Stimulated activated CD4-positive, alpha-beta T cell treated with anti-CD3 and anti-CD28 coated beads, Interleukin-4, amount 100 ng/mL, for 1 hour (primary cell): ENCODE measurements around the gene AIPL1.

Experiments used
- DNase-seq: peaks from one replicate; pipeline ENCODE4 v3.0.0-alpha.2; 2020

Gene AIPL1

DNA sequence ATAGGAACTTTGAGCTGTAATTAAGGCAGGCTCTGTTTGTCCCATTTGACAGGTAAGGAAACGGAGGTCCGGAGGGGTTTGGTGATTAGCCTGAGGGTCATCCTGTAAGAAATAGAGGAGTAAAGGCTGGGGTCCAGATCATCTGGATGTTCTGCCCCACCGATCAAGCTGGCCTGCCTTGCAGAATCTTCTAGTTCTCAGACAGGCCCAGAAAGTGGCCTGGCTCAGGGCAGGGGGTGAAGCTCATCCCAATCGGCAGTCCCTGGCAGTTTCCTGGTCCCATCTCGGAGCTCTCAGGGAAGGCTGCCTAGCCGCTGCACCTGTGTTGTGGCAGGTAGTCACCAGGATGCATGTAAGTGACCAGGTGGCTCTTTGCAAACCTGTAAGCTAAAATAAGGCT, 13.6 kb upstream of the AIPL1 start:
- DNase-seq, result no peak

DNA sequence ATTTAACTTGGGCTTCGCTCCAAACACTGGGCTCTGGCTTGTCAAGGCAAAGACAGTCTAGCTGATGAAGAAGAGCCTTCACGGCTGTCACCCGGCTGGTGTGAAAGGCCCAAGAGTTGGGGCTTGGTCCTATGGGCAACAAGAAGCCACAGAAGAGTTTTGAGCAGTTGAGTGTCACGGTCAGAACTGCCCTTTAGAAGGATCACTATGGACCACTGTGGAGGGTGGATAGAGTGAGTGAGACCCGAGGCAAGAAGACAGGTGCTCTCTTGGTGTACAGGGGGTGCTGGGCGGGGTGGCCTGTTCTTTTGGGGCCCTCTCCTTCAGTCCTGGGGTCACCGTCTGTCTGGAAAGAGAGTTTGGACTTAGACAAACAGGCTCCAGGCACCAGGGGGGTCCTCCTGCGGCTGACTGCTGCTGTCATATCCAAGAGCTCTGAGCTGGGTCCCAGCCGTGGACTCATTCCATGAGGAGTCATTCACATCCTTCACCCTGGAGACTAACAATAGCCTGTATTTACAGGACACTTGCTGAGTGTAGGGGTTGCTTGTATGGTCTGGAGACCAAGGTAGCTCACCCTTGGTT, 11.7 kb upstream of the AIPL1 start:
- no peak for DNase-seq

DNA sequence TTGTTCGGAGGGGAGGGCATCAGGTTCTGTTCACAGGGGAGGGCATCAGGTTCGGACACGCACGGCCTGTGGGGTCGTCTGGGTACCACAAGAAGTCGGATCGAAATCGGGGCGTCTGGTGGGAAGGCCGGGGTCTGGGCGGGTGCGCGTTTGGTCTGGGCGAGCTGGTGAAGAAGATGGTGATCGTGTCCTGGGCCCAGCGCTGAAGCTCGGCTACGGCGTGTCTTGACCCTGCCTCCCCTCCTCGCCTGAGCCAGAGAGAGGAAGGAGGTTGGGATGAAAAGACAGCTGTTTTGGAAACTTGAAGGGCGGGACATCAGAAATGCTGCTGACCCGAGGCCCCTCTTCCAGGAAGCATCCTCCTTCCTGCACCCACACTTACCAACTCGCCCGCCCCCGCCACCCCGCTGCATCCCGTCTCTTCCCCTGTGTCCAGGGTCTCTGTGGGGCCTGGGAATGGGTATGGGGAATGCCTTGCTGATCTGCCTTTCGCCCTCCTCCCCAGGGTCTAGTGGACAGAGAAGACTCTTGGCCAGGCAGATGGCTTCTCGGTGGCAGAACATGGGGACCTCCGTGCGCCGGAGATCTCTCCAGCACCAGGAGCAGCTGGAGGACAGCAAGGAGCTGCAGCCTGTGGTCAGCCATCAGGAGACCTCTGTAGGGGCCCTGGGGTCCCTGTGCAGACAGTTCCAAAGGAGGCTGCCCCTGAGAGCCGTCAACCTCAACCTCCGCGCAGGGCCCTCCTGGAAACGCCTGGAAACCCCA, 9.8 kb upstream of the AIPL1 start:
- DNase-seq, result no peak

DNA sequence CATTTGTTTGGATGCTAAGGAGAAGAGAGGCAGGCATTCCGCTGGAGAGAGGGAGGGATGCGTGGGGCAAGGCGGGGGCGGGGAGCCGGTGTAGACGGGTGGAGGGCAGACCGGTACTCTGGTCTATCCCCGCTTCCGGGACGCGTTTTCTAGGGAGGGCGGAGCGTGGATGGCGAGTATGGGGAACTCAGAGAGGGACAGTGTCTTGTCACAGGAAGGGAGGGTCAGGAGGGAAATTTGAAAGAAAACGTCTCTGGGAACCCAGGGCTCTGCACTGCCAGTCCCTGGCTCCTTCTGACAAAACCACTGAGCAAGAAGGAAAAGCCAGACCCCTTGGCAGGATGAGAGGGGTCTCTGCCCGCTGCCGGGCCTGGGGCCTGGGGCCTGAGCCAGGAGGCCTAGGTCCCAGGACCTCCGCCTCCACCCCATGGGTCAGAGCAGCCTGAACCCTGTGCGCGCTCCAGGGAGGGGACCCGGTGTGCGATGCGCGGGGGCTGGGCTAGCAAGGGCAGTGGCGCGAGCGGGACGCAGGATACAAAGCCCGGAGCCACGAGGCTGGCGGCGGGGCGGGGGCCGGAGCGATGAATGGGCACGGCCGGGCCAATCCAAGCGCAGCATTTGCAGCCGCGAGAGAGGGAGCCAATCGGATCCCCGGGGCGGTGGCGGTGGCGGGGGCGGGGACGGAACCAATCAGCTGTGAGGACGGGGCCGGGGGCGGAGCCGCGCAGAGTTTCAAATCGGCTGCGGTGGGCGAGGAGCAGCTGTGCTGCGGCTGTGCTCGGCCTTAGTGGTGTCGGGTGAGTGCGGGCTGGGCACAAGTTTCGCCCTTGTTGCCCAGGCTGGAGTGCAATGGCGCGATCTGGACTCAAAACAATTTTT, 9.0 kb upstream of the AIPL1 start, which contains the start of gene PIMREG:
TSS of gene PIMREG (plus strand) at position 764 of the 879 bp plus-strand sequence. CDS start 656 bp downstream, outside the sequence.
- DNase-seq, result peak; percentile 96

DNA sequence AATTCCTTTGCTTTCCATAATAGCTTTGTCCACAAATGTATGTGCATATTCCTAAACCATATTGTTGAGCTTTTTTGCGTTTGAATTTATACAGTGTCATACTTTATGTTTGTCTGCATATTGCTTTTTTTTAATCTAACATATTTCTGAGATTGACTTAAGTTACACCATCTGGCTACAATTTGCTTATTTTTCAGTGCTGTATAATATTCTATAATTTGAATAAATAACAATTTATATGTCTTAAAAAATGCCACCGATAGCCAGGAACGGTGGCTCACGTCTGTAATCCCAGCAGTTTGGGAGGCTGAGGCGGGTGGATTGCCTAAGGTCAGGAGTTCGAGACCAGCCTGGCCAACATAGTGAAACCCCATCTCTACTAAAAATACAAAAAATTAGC, 7.9 kb upstream of the AIPL1 start:
- no peak for DNase-seq

DNA sequence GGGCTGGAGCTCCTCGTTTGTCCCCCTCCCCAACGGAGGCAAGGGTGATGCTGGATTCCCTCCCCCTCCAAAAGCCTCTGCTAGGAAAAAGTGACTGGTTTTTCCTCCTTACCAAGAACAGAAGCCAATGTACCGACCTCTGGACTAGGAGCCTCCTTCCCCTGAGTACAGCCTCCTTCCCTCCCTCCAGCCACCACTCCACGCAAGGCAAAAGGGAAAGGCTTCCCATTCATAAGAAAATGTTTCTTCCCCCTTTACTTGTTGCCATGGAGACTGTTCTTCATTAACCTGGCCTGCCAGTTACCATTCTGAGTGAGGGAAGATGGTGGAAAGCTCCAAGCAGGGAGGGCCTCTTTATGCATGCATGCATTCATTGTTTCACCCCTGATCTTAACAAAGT, 5.0 kb upstream of the AIPL1 start:
- DNase-seq, result no peak

DNA sequence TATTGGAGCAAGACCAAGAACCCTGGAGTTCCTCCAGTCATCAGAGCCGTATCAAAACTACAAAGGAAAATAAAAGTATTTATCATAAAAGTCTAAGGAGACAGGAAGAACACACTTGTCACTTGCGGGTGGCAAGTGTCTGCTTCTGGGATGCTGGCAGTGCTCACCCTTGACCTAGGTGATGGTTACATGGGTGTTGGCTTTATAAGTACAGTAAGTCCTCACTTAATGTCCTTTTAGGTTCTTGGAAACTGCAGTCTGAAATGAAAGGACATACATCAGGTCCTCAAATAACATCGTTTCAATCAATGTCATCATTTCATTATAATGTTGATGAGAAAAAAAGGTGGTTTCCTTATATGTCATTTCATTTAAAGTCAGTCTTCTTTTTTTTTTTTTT, 3.0 kb upstream of the AIPL1 start:
- no peak for DNase-seq

DNA sequence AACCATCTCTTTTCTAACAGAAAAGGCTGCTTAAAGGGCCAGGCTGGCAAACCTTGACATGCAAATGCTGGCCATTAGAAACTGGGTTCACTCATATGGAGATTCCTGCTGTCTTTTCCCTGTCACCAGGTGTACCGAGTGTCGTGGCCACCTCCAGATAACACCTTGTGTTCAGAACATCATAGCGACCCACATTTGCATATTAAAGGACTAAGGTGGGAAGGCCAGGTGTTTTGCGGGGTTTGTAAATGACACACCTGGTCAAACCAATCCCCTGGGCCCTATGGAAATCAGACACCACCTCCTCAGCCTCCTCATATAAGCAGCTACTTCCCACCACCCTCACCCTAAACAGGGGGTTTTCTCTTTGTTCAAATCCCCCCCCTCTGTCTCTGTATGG, 2.5 kb upstream of the AIPL1 start:
- DNase-seq, result no peak

DNA sequence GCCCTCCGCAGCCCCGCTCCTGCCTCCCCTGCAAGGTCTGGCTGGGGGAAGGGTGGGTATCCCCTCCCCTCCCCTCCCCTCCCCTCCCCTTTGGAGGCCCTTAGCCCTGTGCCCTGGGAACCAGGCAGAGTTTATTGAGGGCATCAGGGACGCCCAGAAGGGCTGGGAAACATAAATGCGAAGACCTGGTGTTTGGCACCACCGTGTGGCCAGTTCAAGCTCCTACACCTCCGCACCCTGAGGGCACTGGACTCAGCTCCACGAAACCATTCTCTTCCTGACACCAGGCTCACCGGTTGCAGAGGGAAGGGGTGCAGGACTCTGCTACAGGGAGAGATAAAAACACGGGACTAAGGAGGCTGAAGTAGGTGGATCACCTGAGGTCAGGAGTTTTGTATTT, 1.0 kb upstream of the AIPL1 start:
- DNase-seq, result peak; percentile 67

DNA sequence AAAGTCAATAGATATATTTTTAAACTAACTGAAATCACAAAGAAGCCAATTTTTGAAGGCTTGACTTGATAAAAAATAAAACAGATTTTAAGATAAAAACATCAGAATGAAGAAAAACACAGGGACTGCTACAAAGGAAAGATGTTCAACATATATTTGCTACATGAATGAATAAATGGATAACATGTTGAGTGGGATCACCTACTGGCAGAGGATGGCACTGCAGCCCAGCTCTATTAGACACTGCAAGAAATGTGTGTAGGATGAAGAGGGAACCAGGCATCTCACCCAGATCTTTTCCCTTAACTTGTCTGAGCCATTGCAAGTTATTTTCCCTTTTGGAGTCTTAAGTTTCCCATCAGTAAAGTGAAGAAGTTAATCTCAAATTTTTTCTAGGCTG, 4.2 kb downstream of the AIPL1 start:
- no peak for DNase-seq

DNA sequence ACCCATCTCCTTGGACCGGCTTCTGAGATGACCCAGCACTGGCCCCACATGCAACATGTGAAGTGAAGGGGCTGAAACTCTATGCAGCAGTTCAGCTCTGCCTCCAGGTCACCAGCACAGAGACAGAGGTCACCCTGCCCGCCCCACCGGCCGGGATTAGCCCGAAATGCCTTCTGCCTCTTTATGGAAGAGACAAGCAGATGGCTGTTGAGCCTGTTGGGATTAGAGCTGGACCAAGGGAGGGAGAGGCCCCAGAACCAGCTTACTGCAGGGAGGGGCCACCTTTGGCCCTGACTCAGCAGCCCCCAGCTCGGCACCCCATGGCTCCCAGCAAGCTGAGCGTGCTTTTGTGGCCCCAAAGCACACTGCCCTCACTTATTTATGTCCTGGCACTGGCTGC, 5.7 kb downstream of the AIPL1 start:
- no peak for DNase-seq

DNA sequence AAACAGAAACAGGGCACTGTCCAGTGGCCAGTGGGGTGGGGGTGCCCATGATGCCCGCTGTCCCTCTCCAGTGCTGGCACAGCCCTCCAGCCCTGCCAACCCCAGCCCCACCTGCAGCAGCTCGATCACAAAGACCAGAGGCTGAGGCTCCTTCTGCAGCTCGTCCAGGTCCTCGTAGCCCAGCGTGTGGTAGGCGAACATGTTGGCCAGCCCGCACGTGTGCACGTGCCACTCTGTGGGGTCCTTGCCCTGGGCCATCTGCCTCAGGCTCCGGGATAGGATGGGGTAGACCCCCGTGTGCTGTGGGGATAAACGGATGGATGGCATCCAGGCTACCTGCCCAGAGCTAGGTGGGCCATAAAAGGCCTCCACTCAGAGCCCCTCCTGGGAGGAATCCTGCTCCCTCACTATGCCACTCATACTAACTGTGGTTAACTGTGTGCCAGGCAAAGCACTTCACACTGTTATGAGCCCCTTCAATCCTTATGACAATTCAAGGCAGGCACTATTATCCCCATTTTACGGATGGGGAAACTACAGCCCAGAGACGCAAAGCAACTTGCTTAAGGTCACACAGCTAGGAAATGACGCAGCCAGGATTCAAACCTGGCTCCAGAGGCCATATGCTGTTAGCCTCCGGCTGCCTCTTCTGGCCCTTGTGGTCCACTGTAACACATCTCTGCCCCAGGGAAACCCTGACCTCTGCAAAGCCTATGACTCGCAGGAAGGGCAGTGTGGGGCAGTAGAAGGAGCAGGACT, 6.5 kb downstream of the AIPL1 start:
- no peak for DNase-seq

DNA sequence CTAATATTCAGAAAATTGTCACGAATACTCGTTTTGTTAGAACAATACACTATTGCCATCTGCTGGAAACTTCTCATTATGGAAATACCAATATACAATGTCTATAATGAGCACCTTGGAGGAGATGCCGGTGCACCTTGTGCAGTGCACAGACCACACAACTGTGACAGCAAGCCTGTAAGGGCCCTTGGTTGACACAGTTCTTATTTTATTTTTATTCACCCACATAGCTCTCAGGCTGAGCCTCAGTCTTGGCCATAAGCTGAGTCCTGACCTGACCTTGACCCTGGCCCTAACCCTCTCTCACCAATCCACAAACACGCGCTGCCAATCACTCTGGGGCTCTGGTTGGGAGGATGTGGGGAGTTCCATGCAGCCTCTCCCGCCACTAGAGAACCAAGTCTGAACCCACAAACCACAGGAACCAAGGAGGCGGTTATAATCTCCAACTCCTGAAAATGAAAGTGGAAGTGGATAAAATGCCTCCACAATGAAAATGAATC, 7.6 kb downstream of the AIPL1 start:
- no peak for DNase-seq

DNA sequence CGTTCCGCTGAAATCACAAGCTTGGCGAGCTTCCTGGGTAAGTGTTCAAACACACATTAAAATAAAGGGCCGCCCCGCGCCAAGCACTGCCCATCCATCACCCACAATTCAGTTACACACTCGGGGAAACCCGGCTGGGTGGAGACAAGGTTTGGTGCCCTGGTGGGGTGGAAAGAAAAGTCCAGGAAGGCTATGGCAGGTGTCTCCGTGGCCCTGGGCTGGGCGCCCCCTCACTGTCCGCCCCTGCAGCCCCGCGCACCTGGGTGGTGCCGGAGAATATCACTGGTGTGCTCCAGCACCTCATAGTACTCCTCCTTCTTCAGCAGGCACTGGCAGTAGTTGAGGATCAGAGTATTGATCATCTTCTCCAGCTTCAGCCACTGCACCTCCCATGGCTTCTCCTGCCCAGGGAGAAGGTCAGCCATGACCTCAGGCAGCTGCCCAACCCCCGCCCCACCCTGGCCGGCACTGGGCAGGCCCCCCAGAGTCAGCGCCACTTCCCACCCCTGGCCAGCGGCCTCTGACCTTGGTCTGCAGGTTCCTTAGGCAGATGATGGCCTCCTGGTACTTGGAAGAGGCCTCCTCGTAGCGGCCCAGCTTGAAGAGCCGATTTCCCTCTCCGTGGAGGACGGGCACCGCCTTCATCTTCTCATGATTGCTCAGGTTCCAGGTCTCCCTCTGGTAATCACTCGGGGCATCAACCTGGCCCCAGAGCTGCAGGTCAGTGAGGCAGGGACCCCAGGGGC, 8.4 kb downstream of the AIPL1 start:
- no peak for DNase-seq

DNA sequence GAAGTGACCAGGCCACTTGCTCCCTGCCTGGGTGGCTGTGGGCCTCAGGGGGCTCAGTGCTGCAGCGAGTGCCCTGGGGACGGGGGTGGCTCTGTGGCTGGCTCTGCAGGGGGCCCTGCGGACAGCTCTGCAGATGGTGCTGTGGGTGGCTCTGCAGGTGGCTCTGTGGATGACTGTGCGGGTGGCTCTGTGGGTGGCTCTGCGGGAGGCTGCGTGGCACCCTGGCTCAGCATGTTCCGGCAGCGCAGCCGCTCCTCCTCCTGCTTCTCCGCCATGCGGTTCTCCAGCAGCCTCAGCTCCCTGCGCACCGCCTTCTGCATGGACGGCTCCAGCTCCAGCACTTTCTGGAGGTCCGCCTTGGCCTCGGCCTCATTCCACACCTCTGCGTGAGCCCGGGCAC, 9.5 kb downstream of the AIPL1 start:
- no peak for DNase-seq

DNA sequence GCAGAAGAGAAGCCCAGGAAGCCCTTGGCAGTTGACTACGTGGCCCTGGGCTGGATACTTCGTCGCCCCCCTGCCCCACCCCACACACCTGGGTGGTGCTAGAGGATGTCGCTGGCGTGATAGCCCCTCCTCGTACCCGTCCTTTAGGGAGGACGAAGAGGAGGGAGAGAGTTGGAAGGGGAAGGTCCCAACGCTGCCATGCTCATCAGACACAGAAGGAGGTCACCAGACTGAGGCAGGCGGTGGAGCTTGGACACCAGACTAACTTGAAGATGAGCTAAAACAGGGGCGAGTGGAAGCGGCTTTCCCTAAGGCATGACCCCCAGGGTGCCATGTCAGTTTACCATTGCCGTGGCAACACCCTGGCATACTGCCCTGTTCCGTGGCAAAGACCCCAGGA, 11.0 kb downstream of the AIPL1 start:
- no peak for DNase-seq

DNA sequence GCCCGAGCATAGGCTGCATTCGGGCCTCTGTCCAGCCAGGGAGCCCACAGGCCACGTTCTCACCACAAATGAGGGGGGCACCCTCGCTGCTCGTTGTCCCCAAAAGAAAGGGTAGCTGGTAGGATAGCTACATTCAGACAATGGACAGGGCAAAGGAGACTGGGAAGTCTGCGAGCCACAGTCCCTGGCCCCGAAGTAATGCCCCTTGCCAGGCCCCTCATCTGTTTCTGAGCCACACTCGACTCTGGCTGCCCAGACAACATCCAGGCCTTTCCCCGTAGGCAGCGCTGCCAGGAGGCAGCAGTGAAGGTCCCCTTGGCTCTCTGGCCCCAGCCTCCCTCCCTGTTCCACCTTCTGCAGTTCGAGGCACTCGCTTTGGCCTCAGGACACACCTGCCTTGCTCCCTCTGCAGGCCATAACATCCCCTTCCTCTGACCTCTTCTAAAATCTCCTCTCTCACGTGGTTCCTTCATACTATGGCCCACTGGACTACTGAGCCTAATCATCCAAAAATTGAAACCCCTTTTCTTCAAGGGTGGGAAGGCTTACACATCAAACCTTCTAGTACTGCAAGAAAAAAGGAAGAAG, 12.2 kb downstream of the AIPL1 start:
- DNase-seq, result no peak

DNA sequence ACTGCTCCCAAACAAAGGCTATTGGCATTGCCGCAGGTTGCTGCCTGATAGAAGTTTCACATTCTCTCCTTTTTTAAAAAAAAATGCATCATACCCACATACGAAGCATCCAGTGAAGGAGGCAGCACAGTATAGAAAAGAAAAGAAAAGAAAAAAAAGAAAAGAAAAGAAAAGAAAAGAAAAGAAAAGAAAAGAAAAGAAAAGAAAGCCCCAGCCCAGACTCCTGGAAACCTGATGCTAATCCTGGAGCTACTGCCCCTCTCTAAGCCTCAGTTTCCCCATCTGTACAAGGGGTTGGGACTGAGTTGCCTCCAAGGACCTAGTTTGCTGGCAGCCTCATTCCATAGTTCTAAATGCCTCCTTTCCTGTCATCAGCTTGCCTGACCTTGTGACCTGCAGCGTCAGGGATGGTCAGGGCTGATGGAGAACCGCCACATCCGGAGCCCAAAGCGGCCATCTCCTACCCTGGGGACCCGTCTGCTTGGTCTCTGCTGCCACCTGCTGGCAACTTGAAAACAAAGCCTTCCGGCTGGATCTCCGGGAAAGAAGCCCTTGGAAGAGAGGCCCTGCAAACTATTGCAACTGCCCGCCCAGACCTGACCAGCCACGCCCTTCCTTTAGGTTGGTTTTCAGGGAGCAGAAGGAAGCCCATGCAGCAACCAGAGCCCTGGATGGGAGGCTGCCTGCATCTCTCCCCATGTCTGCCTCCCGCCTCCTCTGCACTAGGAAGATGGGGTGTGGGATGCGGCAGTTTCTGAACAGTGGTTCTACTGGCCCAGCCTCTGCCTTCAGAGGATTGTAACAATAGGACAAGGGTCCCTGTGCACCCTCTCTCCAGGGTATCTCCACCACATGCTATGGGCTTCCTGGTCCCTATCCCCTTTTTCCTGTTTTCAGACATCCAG, 13.0 kb downstream of the AIPL1 start:
- DNase-seq, result peak; percentile 74

DNA sequence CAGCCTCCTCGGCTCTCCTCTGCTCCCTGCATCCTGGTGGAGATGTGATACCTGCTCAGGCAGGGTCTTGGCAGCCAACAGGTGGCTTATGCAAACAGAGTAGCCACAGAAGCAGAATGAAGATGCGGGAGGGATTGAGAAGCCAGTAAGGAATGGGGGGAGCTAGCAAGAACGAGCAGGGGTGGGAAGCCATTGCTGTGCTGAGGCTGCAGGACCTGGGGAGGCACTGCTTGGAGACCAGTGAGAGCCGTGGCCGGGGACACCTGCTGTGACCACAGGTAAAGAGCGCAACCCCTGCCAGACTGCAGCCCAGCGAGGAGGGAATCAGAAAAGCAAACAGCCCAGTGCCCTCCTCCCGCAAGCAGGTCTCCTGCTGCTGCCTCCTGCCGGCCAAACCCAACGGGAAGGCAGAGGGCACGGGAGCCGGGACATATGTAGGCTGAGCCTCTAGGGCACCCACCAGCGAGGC, 14.7 kb downstream of the AIPL1 start:
- peak; percentile 41 for DNase-seq

DNA sequence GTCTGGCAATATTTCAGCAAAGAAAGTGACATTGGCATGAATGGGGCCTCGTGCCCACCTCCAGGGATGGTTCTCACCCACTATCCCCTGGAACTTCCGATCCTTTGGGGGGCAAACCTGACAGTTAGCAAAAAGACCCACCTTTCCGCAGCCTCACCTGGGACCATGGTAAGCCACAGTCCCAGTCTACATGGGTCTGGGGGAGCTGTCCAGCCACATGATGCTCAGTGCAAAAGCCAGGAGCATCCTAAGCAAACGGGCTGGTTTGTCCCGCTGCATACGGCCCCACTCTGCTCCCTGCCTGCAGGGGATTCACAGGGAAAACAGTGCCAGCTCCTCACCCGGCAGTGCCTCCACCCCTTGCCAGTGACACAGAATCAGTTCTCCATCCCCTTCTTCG, 19.3 kb downstream of the AIPL1 start:
- DNase-seq, result no peak
